Transverse colon (tissue), 4 donors: ENCODE measurements around the gene LRRC8D. TPM values are rescaled to one million over a fixed set of nuclear protein-coding genes. Genes with fewer than 3 reads are reported as not detected.

Experiments
- DNase-seq: peaks from one replicate; pipeline ENCODE4 v3.0.0-alpha.2; 2019
- H3K27ac ChIP-seq, 4 donors: fragments of 200-600 bp; sonication (generic); 2 replicates each; pipeline ENCODE4 v1.5.1; 2016 to 2018; ENCODE audit warnings: inconsistent platforms in 4 of 4
- H3K27me3 ChIP-seq: fragments of 200-600 bp; sonication (generic); 2 replicates; pipeline ENCODE4 v1.5.1; 2017; ENCODE audit warnings: inconsistent platforms
- H3K36me3 ChIP-seq, 4 donors: fragments of 200-600 bp; sonication (generic); 2 replicates each; pipeline ENCODE4 v1.5.1; 2017 to 2019; ENCODE audit warnings: inconsistent platforms in 4 of 4
- H3K4me1 ChIP-seq, 4 donors: fragments of 200-600 bp; sonication (generic); 2 replicates each; pipeline ENCODE4 v1.5.1; 2017 to 2020; ENCODE audit warnings: inconsistent platforms in 4 of 4
- H3K4me3 ChIP-seq, 4 donors: fragments of 200-600 bp; sonication (generic); 1 replicate in 1 of 4; 2 replicates in 3 of 4; pipeline versions ENCODE4 v1.5.1 to v1.6.1; 2017 to 2019; ENCODE audit warnings: inconsistent platforms in 4 of 4
- H3K9me3 ChIP-seq, 2 donors: fragments of 200-600 bp; sonication (generic); 2 replicates each; pipeline ENCODE4 v1.5.1; 2017 to 2019; ENCODE audit warnings: inconsistent platforms in 2 of 2
- EP300 ChIP-seq: sonication (generic); formaldehyde crosslinking; IDR thresholded peaks from one replicate; pipeline ENCODE4 v1.6.1; 2017; ENCODE audit warnings: antibody characterized with exemption, low read depth
- POLR2A ChIP-seq: fragments of 450-650 bp; IDR thresholded peaks from one replicate; pipeline ENCODE4 v1.6.1; 2016; ENCODE audit warnings: antibody characterized with exemption, mild to moderate bottlenecking, moderate library complexity
- POLR2AphosphoS5 ChIP-seq, 3 donors: sonication (generic); formaldehyde crosslinking; IDR thresholded peaks; one replicate each; pipeline ENCODE4 v1.6.1; 2016; ENCODE audit warnings: antibody characterized with exemption in 3 of 3
- WGBS, 2 donors: methylation state at CpG; one replicate each; pipeline ENCODE4 v1.1.5; 2018; ENCODE audit warnings: low coverage in 1 of 2; 5-methylcytosine and 5-hydroxymethylcytosine counted together
- in situ Hi-C, 4 donors: fragments of 200-750 bp; cut with MboI; loops; one replicate each; pipeline versions ENCODE4 v1.15.0 to v1.15.1; 2017; ENCODE audit warnings: low sequenced_read_pairs in 3 of 4, low pct_ligation_motif_present in 1 of 4, low pct_unique_long_range_greater_than_20kb in 1 of 4
- intact Hi-C: fragments of 100-400 bp; cut with DNase I; formaldehyde crosslinking; loops from one replicate; pipeline ENCODE4 v1.15.1; 2023; ENCODE audit warnings: low total_unique reads
- total RNA-seq, 4 donors: library from RNA; depleted of rRNA; stranded (reverse); fragments of >200 nt; gene quantifications; one replicate each; pipeline ENCODE4 v1.1.0, GENCODE V29; 2016
- TF ChIP-seq, protein P1 (sequence below), 5 experiments: fragments of 200-600 bp in 3 of 5; fragments of 450-650 bp in 2 of 5; sonication (generic) in 3 of 5; IDR thresholded peaks; 1 replicate in 2 of 5; 2 replicates in 3 of 5; pipeline ENCODE4 v1.5.1; 2016 to 2017; ENCODE audit warnings: antibody characterized with exemption in 5 of 5, inconsistent platforms in 3 of 5, mild to moderate bottlenecking in 2 of 5, moderate library complexity in 1 of 5

The LRRC8D gene
- total RNA-seq, 4 donors from 2014 or later = 8.2 to 81.5 (median 52.4) TPM

DNA sequence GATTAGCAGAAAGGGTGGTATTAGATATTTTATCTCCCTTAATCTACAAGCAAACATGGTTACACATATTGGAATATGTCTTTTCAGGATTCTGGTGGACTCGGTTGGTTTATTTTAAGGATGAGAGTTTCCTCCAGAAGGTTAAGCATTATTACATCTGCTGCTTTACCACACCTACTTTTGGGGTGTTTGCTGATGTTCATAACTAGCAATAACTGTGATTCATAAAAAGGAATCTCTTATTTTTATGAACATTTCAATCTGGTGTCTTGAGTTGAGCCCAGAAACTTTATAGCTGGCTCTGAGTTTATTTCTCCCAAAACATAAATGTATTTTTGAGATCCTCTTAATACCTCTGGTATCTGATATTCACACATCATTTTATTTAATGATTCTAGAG lies 82.7 kb downstream of the LRRC8D start:
- in situ Hi-C loops (no loop called here), intact Hi-C loops (no loop called here)
- TF ChIP-seq POLR2AphosphoS5 (IDR thresholded peaks at IDR 0.05) (no peak), POLR2A (no peak), EP300 (no peak)
- TF ChIP-seq, protein P1, sequence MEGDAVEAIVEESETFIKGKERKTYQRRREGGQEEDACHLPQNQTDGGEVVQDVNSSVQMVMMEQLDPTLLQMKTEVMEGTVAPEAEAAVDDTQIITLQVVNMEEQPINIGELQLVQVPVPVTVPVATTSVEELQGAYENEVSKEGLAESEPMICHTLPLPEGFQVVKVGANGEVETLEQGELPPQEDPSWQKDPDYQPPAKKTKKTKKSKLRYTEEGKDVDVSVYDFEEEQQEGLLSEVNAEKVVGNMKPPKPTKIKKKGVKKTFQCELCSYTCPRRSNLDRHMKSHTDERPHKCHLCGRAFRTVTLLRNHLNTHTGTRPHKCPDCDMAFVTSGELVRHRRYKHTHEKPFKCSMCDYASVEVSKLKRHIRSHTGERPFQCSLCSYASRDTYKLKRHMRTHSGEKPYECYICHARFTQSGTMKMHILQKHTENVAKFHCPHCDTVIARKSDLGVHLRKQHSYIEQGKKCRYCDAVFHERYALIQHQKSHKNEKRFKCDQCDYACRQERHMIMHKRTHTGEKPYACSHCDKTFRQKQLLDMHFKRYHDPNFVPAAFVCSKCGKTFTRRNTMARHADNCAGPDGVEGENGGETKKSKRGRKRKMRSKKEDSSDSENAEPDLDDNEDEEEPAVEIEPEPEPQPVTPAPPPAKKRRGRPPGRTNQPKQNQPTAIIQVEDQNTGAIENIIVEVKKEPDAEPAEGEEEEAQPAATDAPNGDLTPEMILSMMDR (IDR thresholded peaks at IDR 0.05) = no peak
- no peak overlapping the region for H3K27ac ChIP-seq
- no peaks in the 10 kb centered on the region for H3K9me3 ChIP-seq
- H3K4me1 ChIP-seq = peaks cover 0 to 12% (median 2%) of the 10 kb centered on the region in 4 donors
- H3K4me3 ChIP-seq = no peak overlapping the region
- no peak for DNase-seq
- H3K27me3 ChIP-seq = no peaks in the 10 kb centered on the region
- 40 to 62% methylated on average over 1 of the region's 1 CpG for WGBS, 2 donors
- no peaks in the 10 kb centered on the region for H3K36me3 ChIP-seq

DNA sequence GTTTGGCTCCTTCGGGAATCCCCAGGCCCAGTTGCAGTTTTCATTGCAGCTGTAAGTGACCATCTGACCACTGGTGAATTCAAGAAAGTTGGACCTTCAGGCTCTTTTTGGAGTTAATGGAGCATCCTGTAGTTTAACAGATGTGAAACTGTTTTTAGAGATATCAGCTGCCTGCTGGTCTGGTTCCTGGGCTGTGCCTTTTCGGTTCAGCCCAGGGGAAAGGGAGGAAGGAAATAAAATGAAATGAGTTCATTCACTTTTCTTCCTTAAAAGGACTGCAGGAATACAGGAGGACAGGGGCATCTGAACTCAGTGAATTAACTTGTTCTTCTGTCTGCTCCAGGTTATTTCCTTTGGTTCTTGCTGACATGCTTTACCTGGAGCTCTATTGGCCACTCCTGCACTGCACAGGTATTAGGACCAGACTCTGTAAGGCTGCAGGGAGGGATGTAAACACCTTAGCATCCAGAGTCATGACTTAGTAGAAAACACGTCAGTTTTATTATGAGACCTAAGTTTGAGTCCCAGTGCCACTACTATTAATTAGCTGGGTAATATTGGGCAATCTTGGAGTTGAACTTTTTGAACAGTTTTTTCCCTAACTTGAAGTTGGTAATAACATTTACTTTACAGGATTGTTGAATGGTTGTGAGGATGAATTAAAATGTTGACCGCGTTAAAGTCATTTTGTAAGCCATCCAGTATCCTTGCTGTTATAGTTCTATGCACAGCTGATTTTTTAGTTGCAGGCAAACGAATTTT lies 83.6 kb downstream of the LRRC8D start:
- H3K4me1 ChIP-seq = peaks cover 0 to 12% (median 2%) of the 10 kb centered on the region in 4 donors
- H3K36me3 ChIP-seq = no peaks in the 10 kb centered on the region
- TF ChIP-seq EP300 (no peak), POLR2A (no peak), POLR2AphosphoS5 (IDR thresholded peaks at IDR 0.05) (no peak)
- TF ChIP-seq, protein P1 (IDR thresholded peaks at IDR 0.05) = no peak
- intact Hi-C loops = no loop called here
- WGBS, 2 donors = 78 to 83% methylated on average over 6 of the region's 6 CpGs
- H3K27ac ChIP-seq = no peak overlapping the region
- H3K4me3 ChIP-seq = no peak overlapping the region
- in situ Hi-C loops = no loop called here
- DNase-seq = no peak
- no peaks in the 10 kb centered on the region for H3K9me3 ChIP-seq
- no peaks in the 10 kb centered on the region for H3K27me3 ChIP-seq

DNA sequence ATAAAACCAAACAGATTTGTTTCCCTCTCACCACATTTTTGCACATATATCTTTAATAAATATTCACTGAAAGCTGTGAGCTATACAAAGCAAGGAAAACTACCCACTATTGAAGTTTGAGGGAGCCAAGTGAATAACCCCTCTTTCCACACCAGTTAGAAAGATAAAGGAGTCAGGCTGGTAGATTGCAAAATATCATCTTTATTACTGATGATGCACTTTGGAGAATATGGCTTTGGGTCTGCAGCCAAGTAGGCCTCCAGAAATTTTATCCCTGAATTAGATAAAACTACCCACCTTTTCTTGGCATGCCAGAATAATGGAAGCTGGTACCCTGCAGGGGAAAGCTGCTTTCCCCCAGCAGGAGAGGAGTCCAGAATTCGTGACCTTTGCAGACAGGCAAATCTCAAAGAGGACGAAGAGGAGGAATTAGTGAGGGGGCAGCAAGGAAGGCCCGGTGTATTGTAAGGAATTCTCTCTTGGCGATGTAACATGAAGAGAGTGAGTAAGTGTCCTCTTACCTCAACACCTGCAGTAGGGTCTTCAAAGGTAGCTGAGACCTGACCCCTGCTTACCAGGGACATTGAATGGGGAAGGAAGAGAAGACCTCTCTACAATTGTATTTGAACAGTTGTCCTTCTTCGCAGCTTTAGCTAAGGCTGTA lies 84.7 kb downstream of the LRRC8D start:
- Histone ChIP-seq H3K27me3 (no peaks in the 10 kb centered on the region), H3K9me3 (no peaks in the 10 kb centered on the region), H3K36me3 (no peaks in the 10 kb centered on the region), H3K4me1 (peaks cover 0 to 11% (median 2%) of the 10 kb centered on the region in 4 donors), H3K27ac (no peak overlapping the region), H3K4me3 (no peak overlapping the region)
- in situ Hi-C loops = no loop called here
- intact Hi-C loops = no loop called here
- WGBS, 2 donors = 94 to 100% methylated on average over 1 to 5 of the region's 5 CpGs
- TF ChIP-seq, protein P1 (IDR thresholded peaks at IDR 0.05) = no peak
- TF ChIP-seq POLR2AphosphoS5 (IDR thresholded peaks at IDR 0.05) (no peak), EP300 (no peak), POLR2A (no peak)
- DNase-seq = no peak

DNA sequence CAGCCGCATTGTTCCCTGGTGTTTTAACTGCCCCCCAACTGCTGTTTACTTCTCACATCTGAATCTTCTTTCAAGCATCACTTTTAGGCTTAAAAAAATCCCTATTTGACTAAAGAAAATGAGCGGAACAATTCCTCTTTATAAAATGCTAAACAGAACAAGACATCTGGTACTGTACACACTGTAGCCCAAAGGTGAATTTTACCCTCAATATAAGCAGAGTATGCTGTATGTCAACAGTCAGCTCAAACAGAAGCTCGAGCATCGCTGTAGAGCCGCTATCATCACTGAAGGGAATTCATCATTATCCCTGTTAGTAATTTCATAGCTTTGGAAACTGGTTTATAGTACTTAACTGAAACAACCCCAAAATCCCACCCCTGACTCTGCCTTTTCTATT lies 85.3 kb downstream of the LRRC8D start:
- H3K9me3 ChIP-seq = no peaks in the 10 kb centered on the region
- peaks cover 0 to 8% (median 2%) of the 10 kb centered on the region in 4 donors for H3K4me1 ChIP-seq
- no peak for DNase-seq
- H3K27me3 ChIP-seq = no peaks in the 10 kb centered on the region
- H3K27ac ChIP-seq = no peak overlapping the region
- TF ChIP-seq, protein P1 (IDR thresholded peaks at IDR 0.05) = no peak
- TF ChIP-seq POLR2AphosphoS5 (IDR thresholded peaks at IDR 0.05) (no peak), POLR2A (no peak), EP300 (no peak)
- H3K36me3 ChIP-seq = no peaks in the 10 kb centered on the region
- in situ Hi-C loops (no loop called here), intact Hi-C loops (no loop called here)
- 87 to 96% methylated on average over 3 to 5 of the region's 5 CpGs for WGBS, 2 donors
- H3K4me3 ChIP-seq = no peak overlapping the region
